Activated CD4-positive, alpha-beta T cell treated with anti-CD3 and anti-CD28 coated beads, Interleukin-2, amount 10 ng/mL, durations not matched to agents 24 days and 14 days (primary cell): ENCODE data around the gene TLR5. TPM values are rescaled to one million over a fixed set of nuclear protein-coding genes. Genes with fewer than 3 reads are reported as not detected.

Source experiments
- DNase-seq: peaks from one replicate; pipeline ENCODE4 v3.0.0; 2022
- H3K27ac Mint-ChIP-seq: one replicate; pipeline ENCODE4 v1.8.0; 2022; ENCODE audit warnings: mild to moderate bottlenecking, mixed read lengths
- H3K27me3 Mint-ChIP-seq: one replicate; pipeline ENCODE4 v1.8.0; 2022; ENCODE audit warnings: mixed read lengths
- H3K36me3 Mint-ChIP-seq: one replicate; pipeline ENCODE4 v1.8.0; 2022; ENCODE audit warnings: low read depth, mild to moderate bottlenecking, mixed read lengths
- H3K4me1 Mint-ChIP-seq: one replicate; pipeline ENCODE4 v1.8.0; 2021; ENCODE audit warnings: mixed read lengths
- H3K4me3 Mint-ChIP-seq: one replicate; pipeline ENCODE4 v1.8.0; 2022; ENCODE audit warnings: mild to moderate bottlenecking, moderate library complexity, mixed read lengths
- H3K9me3 Mint-ChIP-seq: one replicate; pipeline ENCODE4 v1.8.0; 2021; ENCODE audit warnings: mixed read lengths
- intact Hi-C: fragments of 100-400 bp; cut with micrococcal nuclease; formaldehyde crosslinking; loops from one replicate; pipeline ENCODE4 v1.15.1; 2023
- total RNA-seq: library from RNA; stranded (reverse); gene quantifications from 2 replicates; pipeline ENCODE4 v1.2.3, GENCODE V29; 2022

TLR5 gene
- total RNA-seq, 1 donor from 2014 or later: not detected

DNA sequence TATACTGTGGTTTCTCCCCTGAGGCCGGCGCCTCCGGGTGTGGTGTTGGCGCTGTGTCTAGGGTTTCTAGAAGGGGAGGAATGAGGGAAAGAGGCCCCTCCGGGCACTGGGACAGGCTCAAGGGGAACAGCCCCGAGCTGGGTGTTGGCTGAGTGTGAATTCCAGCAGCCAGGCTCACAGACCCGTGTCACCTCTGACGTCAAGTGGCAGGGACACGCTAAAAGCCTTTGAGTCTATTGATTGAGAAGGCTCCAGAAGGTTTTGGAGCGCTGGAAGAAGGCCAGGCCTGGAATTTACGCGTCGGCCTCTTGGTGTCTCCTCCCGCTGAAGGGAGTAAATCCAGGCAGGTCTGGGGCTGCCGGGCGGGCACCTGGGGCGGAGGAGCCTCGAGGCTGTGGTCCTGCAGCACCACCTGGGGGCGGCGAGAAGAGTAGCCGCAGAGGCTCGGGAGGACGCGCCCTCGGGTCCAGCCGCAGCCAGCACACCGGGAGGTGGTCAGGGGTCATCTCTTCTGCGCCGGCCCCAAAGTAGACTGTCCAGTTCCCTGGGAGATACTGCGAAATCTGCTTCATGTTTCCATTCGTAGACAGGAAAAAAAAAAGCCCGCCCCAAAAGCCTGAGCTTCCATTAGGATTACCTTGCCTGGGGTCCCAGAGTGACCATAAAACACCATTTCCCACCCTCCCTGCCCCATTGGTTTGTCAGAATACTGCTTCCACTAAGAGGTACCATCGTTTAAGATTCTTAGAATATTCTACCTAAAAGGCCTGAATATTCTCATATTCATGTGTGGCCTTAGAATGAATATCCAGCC, 61.7 kb downstream of the TLR5 start:
- H3K27me3 Mint-ChIP-seq: no peaks in the 10 kb centered on the region
- no peak overlapping the region for H3K27ac Mint-ChIP-seq
- no peaks in the 10 kb centered on the region for H3K4me1 Mint-ChIP-seq
- DNase-seq: peak; percentile 89
- H3K36me3 Mint-ChIP-seq: no peaks in the 10 kb centered on the region
- peak overlapping the region; percentile 66 for H3K4me3 Mint-ChIP-seq
- H3K9me3 Mint-ChIP-seq: no peaks in the 10 kb centered on the region
- intact Hi-C loops: loop anchor here (1.0 kb wide), 3 partner anchors 289 to 616 kb away; no protein-coding TSS in a partner anchor

DNA sequence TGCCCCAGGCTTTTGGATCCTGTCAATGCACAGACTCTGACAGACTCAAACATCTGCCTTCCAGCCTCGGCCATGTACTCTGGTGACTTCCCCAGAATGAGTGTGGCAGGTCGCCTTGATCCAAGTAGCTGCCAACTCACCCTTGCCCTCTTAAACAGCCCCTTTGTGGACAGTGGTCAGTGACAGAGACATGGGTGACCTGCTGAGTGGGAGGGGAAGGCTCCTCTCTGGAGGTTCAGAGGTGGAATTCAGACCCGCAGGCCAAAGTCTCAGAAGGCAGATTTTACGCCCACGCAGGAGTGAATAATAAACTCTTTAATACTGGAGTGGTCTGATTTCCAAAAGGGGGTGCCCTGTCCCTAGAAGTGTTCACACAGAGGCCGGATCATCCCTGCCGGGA, 63.5 kb downstream of the TLR5 start:
- H3K4me1 Mint-ChIP-seq: no peaks in the 10 kb centered on the region
- no peak for DNase-seq
- no peak overlapping the region for H3K27ac Mint-ChIP-seq
- no peaks in the 10 kb centered on the region for H3K27me3 Mint-ChIP-seq
- H3K9me3 Mint-ChIP-seq: no peaks in the 10 kb centered on the region
- intact Hi-C loops: no loop called here
- H3K36me3 Mint-ChIP-seq: no peaks in the 10 kb centered on the region
- H3K4me3 Mint-ChIP-seq: no peak overlapping the region

DNA sequence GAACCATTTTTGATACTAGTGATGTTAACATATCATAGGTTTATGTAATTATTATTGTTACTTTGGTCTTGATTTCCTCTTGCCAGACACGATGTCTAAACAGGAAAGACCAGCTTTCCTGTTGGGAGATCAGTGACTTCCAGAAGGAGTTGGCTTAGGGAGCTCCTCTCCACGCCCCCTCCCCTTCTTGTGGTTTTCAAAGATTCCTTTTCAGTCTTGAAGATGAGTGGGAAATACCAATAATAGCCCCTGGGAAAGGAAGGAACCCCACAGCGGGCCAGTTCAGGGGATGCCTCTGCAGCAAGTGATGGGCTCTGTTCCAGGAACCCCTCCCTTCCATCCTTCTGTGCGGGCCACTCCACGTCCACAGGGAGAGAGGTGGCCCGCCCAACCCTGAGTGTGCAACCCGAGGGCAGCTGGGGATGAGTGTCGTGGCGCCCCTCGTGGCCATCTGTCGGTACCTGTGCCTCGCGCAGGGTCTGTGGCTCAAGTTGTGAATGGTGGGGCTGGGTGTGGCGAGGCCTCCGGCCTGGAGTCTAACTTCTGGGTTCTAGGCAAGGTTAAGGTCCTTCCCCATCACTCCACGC, 65.7 kb downstream of the TLR5 start:
- H3K27ac Mint-ChIP-seq: no peak overlapping the region
- H3K36me3 Mint-ChIP-seq: no peaks in the 10 kb centered on the region
- no peaks in the 10 kb centered on the region for H3K9me3 Mint-ChIP-seq
- peaks cover 3% of the 10 kb centered on the region for H3K27me3 Mint-ChIP-seq
- no peak overlapping the region for H3K4me3 Mint-ChIP-seq
- intact Hi-C loops: no loop called here
- no peaks in the 10 kb centered on the region for H3K4me1 Mint-ChIP-seq
- DNase-seq: no peak

DNA sequence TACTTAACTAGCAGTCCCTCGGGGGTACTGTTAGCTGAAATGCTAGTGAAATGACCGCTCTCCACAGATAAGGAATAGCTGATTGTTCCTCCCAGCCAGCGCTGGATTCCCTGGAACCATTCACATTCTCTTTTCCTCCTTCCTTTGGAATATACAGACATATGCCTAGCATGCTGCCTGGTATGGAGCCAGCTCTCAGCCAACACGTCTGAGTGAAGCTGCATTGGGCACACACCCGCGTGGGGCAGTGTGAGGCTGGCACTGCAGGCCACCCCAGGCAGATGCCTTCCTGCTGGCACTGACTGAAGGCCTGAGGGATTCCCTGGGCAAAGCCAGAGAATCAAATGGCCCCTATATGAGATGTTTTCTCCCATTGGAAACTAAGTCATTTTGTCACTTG, 66.7 kb downstream of the TLR5 start:
- no peak overlapping the region for H3K27ac Mint-ChIP-seq
- H3K27me3 Mint-ChIP-seq: peaks cover 3% of the 10 kb centered on the region
- no peak for DNase-seq
- H3K4me3 Mint-ChIP-seq: no peak overlapping the region
- intact Hi-C loops: no loop called here
- H3K4me1 Mint-ChIP-seq: no peaks in the 10 kb centered on the region
- H3K9me3 Mint-ChIP-seq: no peaks in the 10 kb centered on the region
- H3K36me3 Mint-ChIP-seq: no peaks in the 10 kb centered on the region

DNA sequence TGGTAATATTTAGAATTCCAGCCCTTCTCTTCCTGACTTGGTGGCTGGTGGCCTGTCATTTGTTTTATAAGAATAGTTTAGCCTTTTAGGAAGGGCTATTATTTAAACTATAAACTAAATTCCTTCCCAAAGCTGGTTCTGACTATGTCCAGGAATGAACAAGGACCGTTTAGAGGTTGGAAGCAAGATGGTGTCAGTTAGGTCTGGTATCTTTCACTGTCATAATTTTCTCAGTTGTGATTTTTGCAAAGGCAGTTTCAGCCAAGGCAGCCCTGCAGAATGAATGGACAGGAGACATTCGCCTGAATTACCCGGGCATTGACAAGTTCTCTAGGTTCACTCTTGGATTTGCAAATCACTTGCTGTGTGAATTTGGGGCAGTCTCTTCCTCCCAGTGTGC, 67.2 kb downstream of the TLR5 start:
- no peaks in the 10 kb centered on the region for H3K36me3 Mint-ChIP-seq
- no peak for DNase-seq
- H3K27me3 Mint-ChIP-seq: peaks cover 3% of the 10 kb centered on the region
- intact Hi-C loops: no loop called here
- H3K4me3 Mint-ChIP-seq: no peak overlapping the region
- no peaks in the 10 kb centered on the region for H3K9me3 Mint-ChIP-seq
- H3K27ac Mint-ChIP-seq: no peak overlapping the region
- H3K4me1 Mint-ChIP-seq: no peaks in the 10 kb centered on the region

DNA sequence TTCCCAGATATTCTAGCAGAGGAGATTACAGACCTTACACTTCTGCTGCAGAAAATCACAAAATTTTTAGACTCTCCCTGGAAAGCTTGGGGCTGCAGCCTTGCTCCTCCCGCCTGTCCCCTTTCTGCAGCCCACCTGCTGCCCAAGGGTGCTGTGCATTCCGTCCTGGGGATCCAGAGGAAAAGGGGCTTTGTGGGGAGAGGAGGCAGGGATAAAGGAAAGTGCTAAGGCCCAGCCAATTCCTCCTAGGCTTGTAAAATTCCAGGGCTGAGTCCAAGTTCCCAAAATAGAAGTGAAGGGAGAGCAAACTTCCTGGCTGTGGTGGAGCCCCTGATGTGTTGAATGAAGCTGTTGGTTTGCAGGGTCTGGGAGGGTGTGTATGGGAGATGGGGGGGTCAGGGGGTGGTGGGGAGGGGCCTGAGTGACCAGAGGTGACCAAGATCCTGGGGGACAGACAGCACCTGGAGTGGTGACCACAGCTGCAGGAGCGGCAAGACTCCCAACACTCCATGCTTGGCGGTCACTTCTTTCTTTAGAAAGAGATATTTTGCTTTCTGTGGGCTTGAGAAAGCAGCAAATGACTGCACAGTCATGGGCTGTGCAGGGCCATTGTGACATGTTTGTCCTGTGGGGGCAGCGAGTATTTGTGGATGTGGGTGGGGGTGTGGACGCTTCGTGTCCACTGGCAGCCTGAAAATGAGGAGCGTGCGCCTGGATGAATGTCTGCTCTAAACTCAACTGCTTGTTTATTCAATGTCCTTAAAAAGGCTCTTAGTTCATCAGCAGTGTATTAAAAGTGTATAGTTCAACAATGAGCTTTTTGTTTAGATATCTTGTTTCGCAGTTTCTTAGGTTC, 68.4 kb downstream of the TLR5 start:
- H3K27me3 Mint-ChIP-seq: peaks cover 3% of the 10 kb centered on the region
- intact Hi-C loops: no loop called here
- H3K27ac Mint-ChIP-seq: no peak overlapping the region
- H3K4me3 Mint-ChIP-seq: no peak overlapping the region
- no peaks in the 10 kb centered on the region for H3K4me1 Mint-ChIP-seq
- no peaks in the 10 kb centered on the region for H3K36me3 Mint-ChIP-seq
- DNase-seq: no peak
- H3K9me3 Mint-ChIP-seq: no peaks in the 10 kb centered on the region

DNA sequence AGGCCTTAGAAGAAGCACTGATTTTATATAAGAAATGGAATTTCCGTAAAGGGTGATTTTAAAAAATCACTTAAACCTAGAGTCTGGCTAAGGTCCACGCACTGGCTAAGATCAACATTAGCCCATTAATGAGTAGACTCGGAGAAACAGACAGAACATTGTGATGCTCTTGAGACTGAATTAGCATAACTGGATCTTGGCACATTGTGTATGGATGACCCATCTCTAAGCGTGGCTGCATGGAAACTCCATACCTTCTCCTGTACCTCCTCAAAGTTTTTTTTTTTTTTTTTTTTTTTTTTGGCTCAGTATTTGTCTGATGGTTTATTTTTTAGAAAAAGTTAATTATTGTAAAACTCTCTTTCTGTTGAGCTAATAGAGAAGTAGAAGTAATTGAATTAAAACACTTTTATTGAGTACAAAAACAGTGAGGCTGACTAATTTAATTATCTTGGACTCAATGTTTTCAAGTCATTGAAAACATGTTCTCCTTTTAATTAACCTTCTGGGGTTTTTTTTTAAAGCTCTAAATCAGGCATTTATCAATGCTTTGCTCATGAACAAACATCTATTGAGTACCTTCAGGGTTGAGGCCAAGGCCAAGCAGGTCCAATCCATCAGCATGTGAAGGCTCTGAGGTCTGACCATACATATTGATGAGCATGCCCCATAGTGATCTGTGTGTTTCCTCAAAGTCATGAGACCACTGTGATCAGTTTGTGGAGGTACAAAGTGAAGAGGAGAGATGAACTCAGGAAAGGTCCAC, 74.0 kb downstream of the TLR5 start:
- peaks cover 3% of the 10 kb centered on the region for H3K27me3 Mint-ChIP-seq
- no peaks in the 10 kb centered on the region for H3K36me3 Mint-ChIP-seq
- intact Hi-C loops: no loop called here
- no peak for DNase-seq
- H3K27ac Mint-ChIP-seq: no peak overlapping the region
- H3K4me1 Mint-ChIP-seq: no peaks in the 10 kb centered on the region
- no peak overlapping the region for H3K4me3 Mint-ChIP-seq
- no peaks in the 10 kb centered on the region for H3K9me3 Mint-ChIP-seq

DNA sequence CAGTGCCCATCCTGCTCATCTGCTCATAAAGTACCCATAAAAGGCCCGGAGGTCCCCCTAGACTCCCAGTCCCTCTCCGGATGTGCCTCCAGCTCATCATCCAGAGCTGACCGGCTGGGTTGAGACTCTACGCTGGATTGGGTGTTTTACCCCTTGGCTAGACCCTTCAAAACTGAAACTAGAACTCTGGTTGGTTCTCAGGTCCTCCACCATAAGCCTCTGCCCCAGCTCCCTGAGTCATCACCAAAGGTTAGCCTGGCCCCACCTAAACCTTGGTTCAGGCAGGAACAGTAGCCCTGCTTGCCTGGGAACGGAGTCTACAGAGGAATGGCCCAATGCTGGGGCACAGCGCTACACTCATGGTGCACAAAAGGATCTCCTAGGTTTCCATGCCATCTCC, 75.1 kb downstream of the TLR5 start:
- Mint-ChIP-seq H3K9me3 (no peaks in the 10 kb centered on the region), H3K27ac (no peak overlapping the region), H3K27me3 (peaks cover 5% of the 10 kb centered on the region), H3K36me3 (no peaks in the 10 kb centered on the region), H3K4me3 (no peak overlapping the region), H3K4me1 (no peaks in the 10 kb centered on the region)
- no peak for DNase-seq
- intact Hi-C loops: no loop called here

DNA sequence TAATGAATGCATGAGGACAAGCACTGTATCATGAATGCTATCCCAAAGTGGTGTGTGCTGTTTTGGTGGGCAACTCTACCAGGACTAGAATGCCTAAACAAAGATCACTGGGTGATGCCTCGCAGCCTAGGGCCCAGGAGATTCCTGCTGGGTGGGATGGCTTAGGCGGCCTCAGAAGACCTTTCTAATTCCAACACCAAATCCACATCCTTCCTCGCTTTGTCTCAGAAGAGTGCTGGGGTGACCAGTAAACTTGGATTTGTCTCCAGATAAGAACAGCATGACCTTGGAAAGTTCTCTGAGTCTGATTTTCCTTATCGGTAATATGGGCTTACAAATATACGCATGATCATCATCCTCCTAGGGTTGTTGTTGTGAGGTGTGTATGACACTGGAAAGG, 76.6 kb downstream of the TLR5 start:
- no peaks in the 10 kb centered on the region for H3K4me1 Mint-ChIP-seq

DNA sequence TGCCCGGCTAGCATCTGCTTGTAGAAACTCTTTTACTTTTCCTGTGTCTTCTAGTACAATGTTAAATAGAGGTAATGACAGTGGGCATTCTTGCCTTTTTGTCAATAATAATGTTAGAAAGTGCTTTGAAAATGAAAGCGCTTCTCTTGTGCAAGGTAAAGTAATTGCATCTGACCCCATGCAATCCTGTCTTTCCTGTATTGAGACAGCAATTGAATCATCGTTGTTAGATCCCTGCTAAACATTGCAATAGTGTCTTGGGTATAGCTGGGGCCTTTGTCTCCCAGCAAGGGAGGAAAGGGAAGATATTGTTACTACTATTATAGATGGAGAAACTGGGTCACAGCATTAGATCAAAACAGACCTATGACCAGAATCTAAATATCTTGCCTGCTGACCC, 80.9 kb downstream of the TLR5 start:
- Mint-ChIP-seq H3K36me3 (no peaks in the 10 kb centered on the region), H3K4me1 (no peaks in the 10 kb centered on the region)
- intact Hi-C loops: no loop called here

More for the DNA sequence above, 76.6 kb downstream of the TLR5 start:
- intact Hi-C loops: no loop called here
- no peak overlapping the region for H3K4me3 Mint-ChIP-seq
- H3K27me3 Mint-ChIP-seq: peaks cover 5% of the 10 kb centered on the region
- no peaks in the 10 kb centered on the region for H3K36me3 Mint-ChIP-seq
- no peaks in the 10 kb centered on the region for H3K9me3 Mint-ChIP-seq
- no peak for DNase-seq
- H3K27ac Mint-ChIP-seq: no peak overlapping the region

DNA sequence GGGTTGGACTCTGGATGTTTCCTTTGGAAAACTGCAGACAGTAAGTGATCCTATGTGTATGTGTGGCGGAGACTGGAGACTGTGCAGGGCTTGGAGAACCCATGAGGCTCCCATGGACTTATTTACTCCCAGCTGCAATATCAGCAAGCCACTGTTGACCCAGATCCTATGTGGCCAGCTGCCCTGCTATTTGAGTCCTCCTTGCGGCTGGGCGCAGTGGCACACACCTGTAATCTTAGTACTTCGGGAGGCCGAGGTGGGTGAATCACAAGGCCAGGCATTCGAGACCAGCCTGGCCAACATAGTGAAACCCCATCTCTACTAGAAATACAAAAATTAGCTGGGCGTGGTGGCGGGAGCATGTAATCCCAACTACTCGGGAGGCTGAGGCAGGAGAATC, 83.5 kb downstream of the TLR5 start:
- no peak overlapping the region for H3K27ac Mint-ChIP-seq
- no peaks in the 10 kb centered on the region for H3K9me3 Mint-ChIP-seq
- intact Hi-C loops: no loop called here

More for the DNA sequence above, 80.9 kb downstream of the TLR5 start:
- Mint-ChIP-seq H3K27me3 (peaks cover 5% of the 10 kb centered on the region), H3K27ac (no peak overlapping the region), H3K9me3 (no peaks in the 10 kb centered on the region), H3K4me3 (no peak overlapping the region)
- no peak for DNase-seq

More for the DNA sequence above, 83.5 kb downstream of the TLR5 start:
- peaks cover 5% of the 10 kb centered on the region for H3K27me3 Mint-ChIP-seq
- DNase-seq: no peak
- H3K4me3 Mint-ChIP-seq: no peak overlapping the region
- no peaks in the 10 kb centered on the region for H3K36me3 Mint-ChIP-seq
- H3K4me1 Mint-ChIP-seq: no peaks in the 10 kb centered on the region
